Adrenal gland (tissue), 12 donors: ENCODE measurements around the gene TOPAZ1. TPM values are rescaled to one million over a fixed set of nuclear protein-coding genes. Genes with fewer than 3 reads are reported as not detected.

Source experiments
- DNase-seq, 7 donors: peaks; one replicate each; pipeline ENCODE4 v3.0.0-alpha.2; 2019 to 2020
- H3K27ac ChIP-seq, 5 donors: fragments of 200-600 bp; sonication (generic) in 4 of 5; 1 replicate in 3 of 5; 2 replicates in 2 of 5; pipeline versions ENCODE4 v1.5.1 to v1.8.0; 2016 to 2020; ENCODE audit warnings: mild to moderate bottlenecking in 1 of 5
- H3K27me3 ChIP-seq: fragments of 200-600 bp; 2 replicates; pipeline ENCODE4 v1.8.0; 2021
- H3K36me3 ChIP-seq, 2 donors: fragments of 200-600 bp; replicated peaks in 1 of 2; 1 replicate in 1 of 2; 2 replicates in 1 of 2; pipeline versions ENCODE4 v1.5.1 to v1.8.0; 2018 to 2022
- H3K4me1 ChIP-seq, 2 donors: fragments of 200-600 bp; replicated peaks in 1 of 2; 1 replicate in 1 of 2; 2 replicates in 1 of 2; pipeline versions ENCODE4 v1.5.1 to v1.8.0; 2018 to 2021
- H3K4me3 ChIP-seq, 4 donors: fragments of 200-600 bp; sonication (generic) in 3 of 4; one replicate each; pipeline ENCODE4 v1.5.1; 2016 to 2018
- H3K9me3 ChIP-seq, 3 donors: fragments of 200-600 bp; sonication (generic) in 1 of 3; replicated peaks in 1 of 3; 1 replicate in 2 of 3; 2 replicates in 1 of 3; pipeline versions ENCODE4 v1.5.1 to v1.8.0; 2016 to 2021
- POLR2A ChIP-seq, 2 donors: fragments of 450-650 bp; IDR thresholded peaks; one replicate each; pipeline ENCODE4 v1.6.1; 2017; ENCODE audit warnings: antibody characterized with exemption in 2 of 2, mild to moderate bottlenecking in 2 of 2, moderate library complexity in 1 of 2
- WGBS, 4 donors: extraction: QIAGEN DNeasy Blood & Tissue Kit in 2 of 4; methylation state at CpG; one replicate each; pipeline versions ENCODE4 v1.1.5 to v1.1.7; 2013 to 2017; 5-methylcytosine and 5-hydroxymethylcytosine counted together
- intact Hi-C, 2 donors: fragments of 100-400 bp; cut with DNase I; formaldehyde crosslinking; loops; one replicate each; pipeline versions ENCODE4 v1.14.1 to v1.15.0; 2022 to 2023
- polyA plus RNA-seq, 3 donors: library from polyadenylated mRNA; stranded (reverse); fragments of 200-250 nt in 2 of 3; fragments of 350-450 nt in 1 of 3; fragmentation: Illumina TruSeq in 1 of 3; extraction: RNeasy Lipid Tissue Mini Kit (QIAGEN cat#74804) in 1 of 3; gene quantifications; one replicate each; pipeline ENCODE4 v1.2.3, GENCODE V29; 2013 to 2014
- total RNA-seq, 9 donors: library from RNA; depleted of rRNA in 4 of 9; stranded (reverse); fragments of >200 nt in 4 of 9; fragments of 120-200 nt in 1 of 9; fragmentation: NEBNext Ultra II Directional in 1 of 9; extraction: Animal tissue kit (Norgen Biotek cat#: 25700) in 1 of 9; gene quantifications; one replicate each; pipeline versions ENCODE4 v1.1.0 to v1.2.4, GENCODE V29; 2013 to 2023
- TF ChIP-seq, protein P1 (sequence below), 6 experiments: fragments of 450-650 bp in 4 of 6; fragments of 200-600 bp in 2 of 6; sonication (generic) in 1 of 6; IDR thresholded peaks; 1 replicate in 5 of 6; 2 replicates in 1 of 6; pipeline versions ENCODE4 v1.5.1 to v1.8.0; 2016 to 2021; ENCODE audit warnings: antibody characterized with exemption in 6 of 6, mild to moderate bottlenecking in 2 of 6, moderate library complexity in 1 of 6
- donor health status: healthy with polysubstance abuse.
- donor health status: Bipolar disorder and iron deficiency.
- donor health status: DM: yes; HTN: yes; CAD: no.
- donor health status: DM: no; HTN: no; CAD: no.
- donor health status: DM: no; HTN: no; CAD: no.
- donor health status: DM: yes; HTN: yes; CAD: no.

The TOPAZ1 gene
- total and polyA plus RNA-seq, 12 donors: not detected

DNA sequence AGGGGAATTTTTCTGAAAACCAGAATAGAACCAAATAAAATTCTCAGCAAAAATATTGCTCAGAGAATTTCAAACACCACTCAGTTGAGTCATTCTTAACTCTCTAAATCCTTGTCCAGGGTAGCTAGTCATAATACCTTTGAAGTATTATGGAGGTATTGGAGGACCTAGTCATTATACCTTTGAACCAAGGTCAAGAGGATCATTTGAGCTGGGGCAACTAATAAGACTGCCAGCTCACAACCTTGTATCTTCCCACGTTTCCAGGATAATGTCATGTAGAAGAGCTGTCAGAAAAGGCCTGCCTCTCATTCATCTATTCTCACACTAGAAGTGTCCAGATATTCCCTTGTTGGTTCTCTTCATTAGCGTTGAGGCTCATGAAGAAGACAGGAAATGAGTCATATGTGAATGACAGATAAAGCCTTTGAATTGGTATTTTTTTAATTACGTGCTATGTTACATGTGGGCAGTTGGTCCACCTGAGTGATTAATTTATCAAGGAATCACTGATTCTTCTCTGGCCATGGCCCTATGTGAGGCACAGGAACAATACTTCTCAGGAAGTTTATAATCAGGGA, 48.3 kb downstream of the TOPAZ1 start:
- Histone ChIP-seq H3K4me1 (no peaks in the 10 kb centered on the region), H3K27me3 (no peaks in the 10 kb centered on the region), H3K36me3 (no peaks in the 10 kb centered on the region), H3K9me3 (no peaks in the 10 kb centered on the region), H3K4me3 (no peak overlapping the region), H3K27ac (no peak overlapping the region)
- intact Hi-C loops: no loop called here
- TF ChIP-seq POLR2A (IDR thresholded peaks at IDR 0.05): no peak
- TF ChIP-seq, protein P1, sequence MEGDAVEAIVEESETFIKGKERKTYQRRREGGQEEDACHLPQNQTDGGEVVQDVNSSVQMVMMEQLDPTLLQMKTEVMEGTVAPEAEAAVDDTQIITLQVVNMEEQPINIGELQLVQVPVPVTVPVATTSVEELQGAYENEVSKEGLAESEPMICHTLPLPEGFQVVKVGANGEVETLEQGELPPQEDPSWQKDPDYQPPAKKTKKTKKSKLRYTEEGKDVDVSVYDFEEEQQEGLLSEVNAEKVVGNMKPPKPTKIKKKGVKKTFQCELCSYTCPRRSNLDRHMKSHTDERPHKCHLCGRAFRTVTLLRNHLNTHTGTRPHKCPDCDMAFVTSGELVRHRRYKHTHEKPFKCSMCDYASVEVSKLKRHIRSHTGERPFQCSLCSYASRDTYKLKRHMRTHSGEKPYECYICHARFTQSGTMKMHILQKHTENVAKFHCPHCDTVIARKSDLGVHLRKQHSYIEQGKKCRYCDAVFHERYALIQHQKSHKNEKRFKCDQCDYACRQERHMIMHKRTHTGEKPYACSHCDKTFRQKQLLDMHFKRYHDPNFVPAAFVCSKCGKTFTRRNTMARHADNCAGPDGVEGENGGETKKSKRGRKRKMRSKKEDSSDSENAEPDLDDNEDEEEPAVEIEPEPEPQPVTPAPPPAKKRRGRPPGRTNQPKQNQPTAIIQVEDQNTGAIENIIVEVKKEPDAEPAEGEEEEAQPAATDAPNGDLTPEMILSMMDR (IDR thresholded peaks at IDR 0.05): no peak
- 43 to 60% (median 46%) methylated on average over 3 of the region's 3 CpGs for WGBS, 4 donors
- no peak for DNase-seq

- H3K36me3 ChIP-seq: no peaks in the 10 kb centered on the region
- no peak overlapping the region for H3K27ac ChIP-seq
- intact Hi-C loops: no loop called here
- DNase-seq: no peak
- no peaks in the 10 kb centered on the region for H3K4me1 ChIP-seq
- H3K27me3 ChIP-seq: no peaks in the 10 kb centered on the region
- no peaks in the 10 kb centered on the region for H3K9me3 ChIP-seq
- 71 to 87% (median 80%) methylated on average over 2 of the region's 2 CpGs for WGBS, 4 donors
- TF ChIP-seq, protein P1 (IDR thresholded peaks at IDR 0.05): no peak
- no peak for TF ChIP-seq POLR2A (IDR thresholded peaks at IDR 0.05)
- H3K4me3 ChIP-seq: no peak overlapping the region
Measured at GRCh38 chr3:44292276-44292675, 50.6 kb downstream of the TOPAZ1 start.

GRCh38 chr3:44292947-44293346, 51.3 kb downstream of the TOPAZ1 start:
- TF ChIP-seq, protein P1 (IDR thresholded peaks at IDR 0.05): no peak
- TF ChIP-seq POLR2A (IDR thresholded peaks at IDR 0.05): no peak
- no peaks in the 10 kb centered on the region for H3K36me3 ChIP-seq
- no peaks in the 10 kb centered on the region for H3K4me1 ChIP-seq
- H3K4me3 ChIP-seq: no peak overlapping the region
- H3K9me3 ChIP-seq: no peaks in the 10 kb centered on the region
- intact Hi-C loops: no loop called here
- no peak overlapping the region for H3K27ac ChIP-seq
- H3K27me3 ChIP-seq: no peaks in the 10 kb centered on the region
- no peak for DNase-seq
- 88 to 91% (median 90%) methylated on average over 1 of the region's 1 CpG for WGBS, 4 donors

DNA sequence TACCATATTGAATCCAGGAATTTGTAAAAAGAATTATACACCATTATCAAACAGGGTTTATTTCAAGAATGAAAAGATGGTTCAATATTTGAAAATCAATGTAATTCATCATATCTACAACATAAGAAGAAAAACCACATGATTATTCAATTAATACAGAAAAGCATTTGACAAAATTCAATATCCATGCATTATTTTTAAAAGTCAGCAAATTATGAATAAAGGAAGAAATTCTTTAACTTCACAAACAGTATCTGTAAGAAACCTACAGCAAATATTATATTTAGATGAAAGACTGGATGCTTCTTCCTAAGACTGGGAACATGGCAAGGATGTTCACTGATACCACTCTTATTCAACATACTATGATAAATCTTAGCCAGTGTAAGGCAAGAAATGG, 55.6 kb downstream of the TOPAZ1 start:
- Histone ChIP-seq H3K9me3 (no peaks in the 10 kb centered on the region), H3K27ac (no peak overlapping the region), H3K36me3 (no peaks in the 10 kb centered on the region), H3K27me3 (no peaks in the 10 kb centered on the region), H3K4me3 (no peak overlapping the region), H3K4me1 (no peaks in the 10 kb centered on the region)
- intact Hi-C loops: no loop called here
- no peak for DNase-seq
- TF ChIP-seq, protein P1 (IDR thresholded peaks at IDR 0.05): no peak
- TF ChIP-seq POLR2A (IDR thresholded peaks at IDR 0.05): no peak
